Activated gamma-delta T cell (primary cell): ENCODE data around the gene ARHGEF19.
"Not testable (repeated sequence)": the region's sequence is repeated elsewhere in the genome, so short reads cannot be mapped to it uniquely, and the experiment has no call there.

ENCODE experiments used
- DNase-seq: peaks from one replicate; lab custom pipeline; 2025; lab: John Stamatoyannopoulos, UW
- total RNA-seq, 2 donors: gene quantifications; one replicate each; lab custom pipeline; 2026; lab: John Stamatoyannopoulos, UW

ARHGEF19 gene
- total RNA-seq: 14.0 to 15.3 reads per million in 2 donors

GRCh38 chr1:16212251-16212961 lies at the start of gene ARHGEF19:
TSS of gene ARHGEF19 (minus strand) at chr1:16212652. CDS start at chr1:16209054, 3,598 bp downstream.
- no peak for DNase-seq

- DNase-seq: no peak
Observed at GRCh38 chr1:16262067-16262466, 49.6 kb upstream of the ARHGEF19 start.

GRCh38 chr1:16260814-16261213 lies 48.4 kb upstream of the ARHGEF19 start:
- no peak for DNase-seq

- DNase-seq: no peak
Observed at GRCh38 chr1:16258591-16259135, 46.2 kb upstream of the ARHGEF19 start.

GRCh38 chr1:16257968-16258367 lies 45.5 kb upstream of the ARHGEF19 start:
- no peak for DNase-seq

GRCh38 chr1:16257556-16257955 lies 45.1 kb upstream of the ARHGEF19 start:
- not testable (repeated sequence) for DNase-seq

- no peak for DNase-seq
Observed at GRCh38 chr1:16256478-16256877, 44.0 kb upstream of the ARHGEF19 start.

GRCh38 chr1:16254263-16254928 lies 41.9 kb upstream of the ARHGEF19 start:
- DNase-seq: no peak

- no peak for DNase-seq
Observed at GRCh38 chr1:16253332-16253922, 41.0 kb upstream of the ARHGEF19 start.

- no peak for DNase-seq
Observed at GRCh38 chr1:16252912-16253311, 40.5 kb upstream of the ARHGEF19 start.

- DNase-seq: no peak
Observed at GRCh38 chr1:16251381-16251780, 38.9 kb upstream of the ARHGEF19 start.

- DNase-seq: no peak
Observed at GRCh38 chr1:16250524-16251251, 38.2 kb upstream of the ARHGEF19 start.

GRCh38 chr1:16249596-16250241 lies 37.3 kb upstream of the ARHGEF19 start:
- DNase-seq: no peak

- no peak for DNase-seq
Observed at GRCh38 chr1:16248603-16249516, 36.4 kb upstream of the ARHGEF19 start.

- DNase-seq: no peak
Observed at GRCh38 chr1:16248007-16248436, 35.6 kb upstream of the ARHGEF19 start.

GRCh38 chr1:16247441-16247840 lies 35.0 kb upstream of the ARHGEF19 start:
- DNase-seq: no peak

GRCh38 chr1:16246961-16247360 lies 34.5 kb upstream of the ARHGEF19 start:
- DNase-seq: no peak

- not testable (repeated sequence) for DNase-seq
Observed at GRCh38 chr1:16246239-16246638, 33.8 kb upstream of the ARHGEF19 start.

- DNase-seq: no peak
Observed at GRCh38 chr1:16245476-16246196, 33.2 kb upstream of the ARHGEF19 start.
